Neutrophil (primary cell): ENCODE data around the gene GABRP.

Source experiments
- H3K27ac ChIP-seq: fragments of 200-600 bp; sonication (generic); 2 replicates; pipeline ENCODE4 v1.5.1; 2016; ENCODE audit warnings: mild to moderate bottlenecking, moderate library complexity
- H3K27me3 ChIP-seq: fragments of 200-600 bp; sonication (generic); 2 replicates; pipeline ENCODE4 v1.6.0; 2016; ENCODE audit warnings: mild to moderate bottlenecking
- H3K36me3 ChIP-seq: fragments of 200-600 bp; sonication (generic); 2 replicates; pipeline ENCODE4 v1.5.1; 2017
- H3K4me1 ChIP-seq, 2 experiments: fragments of 200-600 bp in 1 of 2; sonication (generic) in 1 of 2; 1 replicate in 1 of 2; 2 replicates in 1 of 2; pipeline versions ENCODE4 v1.5.1 to v1.6.1; 2013 to 2016; ENCODE audit warnings: low read depth in 1 of 2, low read length in 1 of 2, mild to moderate bottlenecking in 1 of 2, moderate library complexity in 1 of 2; ENCODE audit not compliant: control insufficient read depth in 1 of 2, insufficient read depth in 1 of 2
- H3K4me3 ChIP-seq, 2 experiments: fragments of 200-600 bp in 1 of 2; sonication (generic) in 1 of 2; 1 replicate in 1 of 2; 2 replicates in 1 of 2; pipeline ENCODE4 v1.5.1; 2013 to 2016; ENCODE audit warnings: low read depth in 1 of 2, low read length in 1 of 2, mild to moderate bottlenecking in 1 of 2, moderate library complexity in 1 of 2
- H3K9me3 ChIP-seq: fragments of 200-600 bp; sonication (generic); 2 replicates; pipeline ENCODE4 v1.5.1; 2016
- CTCF ChIP-seq: fragments of 200-600 bp; sonication (generic); IDR thresholded peaks from 2 replicates; pipeline ENCODE4 v1.5.1; 2016; ENCODE audit warnings: antibody characterized with exemption

GABRP gene

DNA sequence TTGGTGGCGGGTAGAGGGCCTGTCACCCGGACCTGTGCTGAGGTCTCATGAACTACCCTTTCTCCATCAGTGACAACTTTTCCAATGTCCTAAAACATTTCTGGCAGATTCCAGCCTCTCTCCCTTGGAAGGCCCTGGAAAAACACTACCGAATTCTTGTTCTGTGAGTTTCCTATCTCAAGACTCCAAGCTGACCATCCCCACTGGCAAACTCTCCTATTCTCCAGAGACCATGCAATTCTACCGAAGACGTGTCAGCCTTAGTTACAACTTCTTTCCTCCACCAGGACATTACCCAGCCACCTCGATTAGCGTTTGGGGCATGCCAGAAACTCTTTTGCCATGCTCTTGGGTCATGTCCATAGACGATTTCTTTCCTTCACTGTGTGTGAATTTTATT is 26.8 kb upstream of the GABRP start:
- Histone ChIP-seq H3K4me3 (no peak overlapping the region), H3K27ac (no peak overlapping the region), H3K9me3 (no peaks in the 10 kb centered on the region), H3K4me1 (no peaks in the 10 kb centered on the region), H3K36me3 (no peaks in the 10 kb centered on the region), H3K27me3 (peaks cover 14% of the 10 kb centered on the region)
- TF ChIP-seq CTCF, result no peak

DNA sequence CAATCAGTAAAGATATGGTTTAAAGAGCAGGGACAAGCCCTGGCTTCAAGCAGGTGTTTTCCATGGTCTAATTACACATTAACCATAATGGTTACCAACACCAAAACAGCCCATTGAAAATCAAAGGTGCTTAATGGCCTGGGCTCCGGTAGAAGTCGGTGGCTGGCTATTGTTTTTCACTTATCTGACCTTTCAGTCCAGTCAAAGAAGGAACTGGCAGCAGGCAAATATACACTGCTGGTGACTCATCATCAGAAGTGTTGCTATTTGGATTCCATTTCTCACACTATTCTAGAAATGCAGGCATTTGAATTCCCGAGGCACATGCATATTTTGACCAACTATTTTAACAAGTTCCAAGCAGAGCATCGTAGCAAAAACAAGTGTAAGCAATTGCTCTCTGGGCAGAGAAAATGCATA is 26.3 kb upstream of the GABRP start:
- no peak overlapping the region for H3K27ac ChIP-seq

GRCh38 chr5:170757669-170758068 is 25.9 kb upstream of the GABRP start:
- H3K27ac ChIP-seq, result no peak overlapping the region
- H3K27me3 ChIP-seq, result peaks cover 10% of the 10 kb centered on the region
- no peak for TF ChIP-seq CTCF
- H3K4me3 ChIP-seq, result no peak overlapping the region
- no peaks in the 10 kb centered on the region for H3K9me3 ChIP-seq
- no peaks in the 10 kb centered on the region for H3K4me1 ChIP-seq
- H3K36me3 ChIP-seq, result no peaks in the 10 kb centered on the region

More for the DNA sequence above, 26.3 kb upstream of the GABRP start:
- H3K36me3 ChIP-seq, result no peaks in the 10 kb centered on the region
- no peak overlapping the region for H3K4me3 ChIP-seq
- no peak for TF ChIP-seq CTCF
- H3K27me3 ChIP-seq, result peaks cover 10% of the 10 kb centered on the region
- no peaks in the 10 kb centered on the region for H3K4me1 ChIP-seq
- H3K9me3 ChIP-seq, result no peaks in the 10 kb centered on the region

- no peak for TF ChIP-seq CTCF
- no peak overlapping the region for H3K4me3 ChIP-seq
These were observed 25.0 kb upstream of the GABRP start for GRCh38 chr5:170758481-170758880.

GRCh38 chr5:170760113-170760512 is 23.4 kb upstream of the GABRP start:
- no peak for TF ChIP-seq CTCF
- Histone ChIP-seq H3K27ac (no peak overlapping the region), H3K36me3 (no peaks in the 10 kb centered on the region), H3K9me3 (no peaks in the 10 kb centered on the region), H3K4me3 (no peak overlapping the region), H3K4me1 (no peaks in the 10 kb centered on the region), H3K27me3 (peaks cover 10% of the 10 kb centered on the region)

More at GRCh38 chr5:170758481-170758880, 25.0 kb upstream of the GABRP start:
- Histone ChIP-seq H3K4me1 (no peaks in the 10 kb centered on the region), H3K9me3 (no peaks in the 10 kb centered on the region), H3K27me3 (peaks cover 10% of the 10 kb centered on the region), H3K36me3 (no peaks in the 10 kb centered on the region), H3K27ac (no peak overlapping the region)
